ENCODE data around the gene NAP1L4. TPM values are rescaled to one million over a fixed set of nuclear protein-coding genes. Genes with fewer than 3 reads are reported as not detected.

NAP1L4 gene
- polyA plus RNA-seq, 1 donor from 2014 or later, result 199 TPM

GRCh38 chr11:2995031-2995561 is 3.0 kb upstream of the NAP1L4 start:
- Histone ChIP-seq H3K4me3 (ENCODE audit: low read length) (no peak overlapping the region), H3K79me2 (replicated peaks; ENCODE audit: insufficient read depth, low read length) (peaks cover 17% of the 10 kb centered on the region), H3K9me3 (ENCODE audit: low read length) (no peaks in the 10 kb centered on the region), H3K9ac (ENCODE audit: low read length) (no peak overlapping the region), H3K9me2 (ENCODE audit: insufficient read depth, low read length) (no peaks in the 10 kb centered on the region), H3K36me3 (ENCODE audit: insufficient read depth, low read length) (no peaks in the 10 kb centered on the region), H3K27ac (ENCODE audit: low read length) (no peak overlapping the region), H4K20me1 (ENCODE audit: insufficient read depth) (peaks cover 4% of the 10 kb centered on the region), H3K4me2 (ENCODE audit: low read length) (no peak overlapping the region), H3F3A (ENCODE audit: insufficient read depth, low read length, poor library complexity, severe bottlenecking) (no peaks in the 10 kb centered on the region), H3K27me3 (ENCODE audit: insufficient read depth, low read depth, low read length) (no peaks in the 10 kb centered on the region), H2AFZ (ENCODE audit: low read depth, low read length) (no peak overlapping the region)
- TF ChIP-seq EP300 (conservative IDR thresholded peaks at IDR 0.05; ENCODE audit: poor library complexity, severe bottlenecking) (no peak), SMC3 (conservative IDR thresholded peaks at IDR 0.05; ENCODE audit: poor library complexity) (no peak), POLR2AphosphoS5 (IDR thresholded peaks at IDR 0.05) (no peak), RAD21 (conservative IDR thresholded peaks at IDR 0.05) (no peak), MXI1 (conservative IDR thresholded peaks at IDR 0.05; ENCODE audit: poor library complexity, severe bottlenecking) (no peak), TAF1 (IDR thresholded peaks at IDR 0.05; ENCODE audit: low read depth) (no peak), REST (IDR thresholded peaks at IDR 0.05; ENCODE audit: borderline replicate concordance) (no peak), CTCF (IDR thresholded peaks at IDR 0.05; ENCODE audit: poor library complexity, severe bottlenecking) (no peak), EZH2 (IDR thresholded peaks at IDR 0.05; ENCODE audit: borderline replicate concordance, insufficient read depth, low read length, poor library complexity, severe bottlenecking) (no peak)

- no peaks in the 10 kb centered on the region for H3K36me3 ChIP-seq (ENCODE audit: insufficient read depth, low read length)
- H3K4me2 ChIP-seq (ENCODE audit: low read length), result no peak overlapping the region
- H3F3A ChIP-seq (ENCODE audit: insufficient read depth, low read length, poor library complexity, severe bottlenecking), result no peaks in the 10 kb centered on the region
- no peak overlapping the region for H2AFZ ChIP-seq (ENCODE audit: low read depth, low read length)
- no peak overlapping the region for H3K4me3 ChIP-seq (ENCODE audit: low read length)
- TF ChIP-seq REST (IDR thresholded peaks at IDR 0.05; ENCODE audit: borderline replicate concordance), result no peak
- no peak for TF ChIP-seq EP300 (conservative IDR thresholded peaks at IDR 0.05; ENCODE audit: poor library complexity, severe bottlenecking)
- no peaks in the 10 kb centered on the region for H3K27me3 ChIP-seq (ENCODE audit: insufficient read depth, low read depth, low read length)
- H3K9me3 ChIP-seq (ENCODE audit: low read length), result no peaks in the 10 kb centered on the region
- H3K79me2 ChIP-seq (replicated peaks; ENCODE audit: insufficient read depth, low read length), result peaks cover 24% of the 10 kb centered on the region
- no peaks in the 10 kb centered on the region for H3K9me2 ChIP-seq (ENCODE audit: insufficient read depth, low read length)
- H4K20me1 ChIP-seq (ENCODE audit: insufficient read depth), result peaks cover 7% of the 10 kb centered on the region
- H3K27ac ChIP-seq (ENCODE audit: low read length), result no peak overlapping the region
- H3K9ac ChIP-seq (ENCODE audit: low read length), result no peak overlapping the region
Observed at GRCh38 chr11:2994336-2994730, 2.2 kb upstream of the NAP1L4 start.

Data from neural cell (in vitro differentiated cells).